Esophagus squamous epithelium (tissue), 4 donors: Measurements from ENCODE around the gene VSTM4.

ENCODE experiments used
- CTCF ChIP-seq, 6 experiments: fragments of 450-650 bp in 4 of 6; fragments of 200-600 bp in 2 of 6; sonication (generic) in 2 of 6; IDR thresholded peaks; one replicate each; pipeline ENCODE4 v1.5.1; 2016 to 2019; ENCODE audit warnings: antibody characterized with exemption in 6 of 6, mild to moderate bottlenecking in 4 of 6, moderate library complexity in 4 of 6
- POLR2A ChIP-seq, 4 donors: fragments of 450-650 bp; IDR thresholded peaks; one replicate each; pipeline ENCODE4 v1.6.1; 2017; ENCODE audit warnings: antibody characterized with exemption in 4 of 4, mild to moderate bottlenecking in 4 of 4, moderate library complexity in 3 of 4

- TF ChIP-seq CTCF (IDR thresholded peaks at IDR 0.05) (no peak), POLR2A (IDR thresholded peaks at IDR 0.05) (no peak)
Observed at GRCh38 chr10:49001402-49001801, 113.9 kb downstream of the VSTM4 start.
